CD4-positive, alpha-beta memory T cell (primary cell): Measurements from ENCODE around the gene ANO1. TPM values are rescaled to one million over a fixed set of nuclear protein-coding genes. Genes with fewer than 3 reads are reported as not detected.

Experiments
- CTCF ChIA-PET: fragments of 350-600 bp; sonication (Branson Sonifier 250); formaldehyde crosslinking; loops from one replicate; lab custom pipeline; 2021; ENCODE audit warnings: inconsistent platforms; ENCODE audit not compliant: partially characterized antibody; lab: Charles Lee
- POLR2A ChIA-PET: fragments of 350-600 bp; sonication (Branson Sonifier 250); formaldehyde crosslinking; loops from one replicate; lab custom pipeline; 2021; ENCODE audit not compliant: partially characterized antibody; lab: Charles Lee
- DNase-seq, 5 donors: peaks; one replicate each; pipeline versions ENCODE4 v3.0.0 to v3.0.0-alpha.2; 2020 to 2022; ENCODE audit warnings: mixed read lengths in 1 of 5
- H3K27ac ChIP-seq: one replicate; pipeline ENCODE4 v1.7.0; 2013; ENCODE audit warnings: low read depth, low read length
- H3K27me3 ChIP-seq: 2 replicates; pipeline ENCODE4 v1.7.0; 2013; ENCODE audit warnings: mild to moderate bottlenecking, low read length, moderate library complexity; ENCODE audit not compliant: insufficient read depth
- H3K36me3 ChIP-seq: 2 replicates; pipeline ENCODE4 v1.7.0; 2013; ENCODE audit warnings: mild to moderate bottlenecking, low read length, moderate library complexity; ENCODE audit not compliant: insufficient read depth
- H3K4me1 ChIP-seq: 2 replicates; pipeline ENCODE4 v1.7.0; 2013; ENCODE audit warnings: mild to moderate bottlenecking, low read length, moderate library complexity; ENCODE audit not compliant: insufficient read depth
- H3K4me3 ChIP-seq, 2 donors: one replicate each; pipeline ENCODE4 v1.7.0; 2013; ENCODE audit warnings: low read length in 2 of 2, mild to moderate bottlenecking in 1 of 2
- H3K9me3 ChIP-seq, 2 donors: one replicate each; pipeline ENCODE4 v1.7.0; 2013; ENCODE audit warnings: low read length in 2 of 2, control low read depth in 1 of 2; ENCODE audit not compliant: control insufficient read depth in 1 of 2
- H3K27ac Mint-ChIP-seq, 7 donors: one replicate each; pipeline ENCODE4 v1.8.0; 2020 to 2021; ENCODE audit warnings: mixed read lengths in 7 of 7, mild to moderate bottlenecking in 6 of 7, inconsistent platforms in 3 of 7, moderate library complexity in 3 of 7
- H3K27me3 Mint-ChIP-seq, 2 donors: one replicate each; pipeline ENCODE4 v1.8.0; 2020 to 2021; ENCODE audit warnings: mixed read lengths in 2 of 2
- H3K36me3 Mint-ChIP-seq, 2 donors: one replicate each; pipeline ENCODE4 v1.8.0; 2020 to 2021; ENCODE audit warnings: mixed read lengths in 2 of 2, inconsistent platforms in 1 of 2, mild to moderate bottlenecking in 1 of 2
- H3K4me1 Mint-ChIP-seq, 4 donors: one replicate each; pipeline ENCODE4 v1.8.0; 2020 to 2021; ENCODE audit warnings: mixed read lengths in 4 of 4, mild to moderate bottlenecking in 1 of 4
- H3K4me3 Mint-ChIP-seq, 8 donors: one replicate each; pipeline ENCODE4 v1.8.0; 2020 to 2021; ENCODE audit warnings: mixed read lengths in 8 of 8, mild to moderate bottlenecking in 7 of 8, moderate library complexity in 6 of 8, inconsistent platforms in 3 of 8
- H3K9me3 Mint-ChIP-seq, 8 donors: one replicate each; pipeline ENCODE4 v1.8.0; 2020 to 2021; ENCODE audit warnings: mixed read lengths in 8 of 8, mild to moderate bottlenecking in 5 of 8, inconsistent platforms in 3 of 8, moderate library complexity in 1 of 8
- intact Hi-C: fragments of 100-400 bp; cut with micrococcal nuclease; formaldehyde crosslinking; loops from one replicate; pipeline ENCODE4 v1.15.1; 2023
- polyA plus RNA-seq, 2 donors: library from polyadenylated mRNA; unstranded; fragments of 300-500 nt; fragmentation: Illumina TruSeq; gene quantifications; one replicate each; pipeline ENCODE4 v1.2.3, GENCODE V29; 2021
- total RNA-seq, 2 experiments: library from RNA; stranded (reverse); gene quantifications; one replicate each; pipeline ENCODE4 v1.2.3, GENCODE V29; 2021

ANO1 gene
- total and polyA plus RNA-seq, 4 experiments from 2014 or later = not detected

DNA sequence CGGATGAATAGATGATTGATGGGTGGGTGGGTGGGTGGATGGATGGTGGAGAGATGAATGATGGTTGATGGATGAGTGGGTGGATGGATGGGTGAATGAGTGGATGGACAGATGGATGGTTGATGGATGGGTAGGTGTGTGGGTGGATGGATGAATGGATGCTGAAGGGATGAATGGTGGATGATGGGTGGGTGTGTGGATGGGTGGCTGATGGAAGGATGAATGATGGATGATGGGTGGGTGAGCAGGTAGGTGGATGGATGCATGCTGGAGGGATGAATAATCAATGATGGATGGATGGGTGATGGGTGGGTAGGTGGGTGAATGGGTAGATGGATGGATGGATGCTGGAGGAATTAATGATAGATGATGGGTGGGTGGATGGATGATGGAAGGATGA, 40.5 kb downstream of the ANO1 start:
- intact Hi-C loops = no loop called here
- no peak for DNase-seq
- H3K36me3 Mint-ChIP-seq = no peaks in the 10 kb centered on the region
- POLR2A ChIA-PET = no interaction called here
- Histone ChIP-seq H3K9me3 (no peaks in the 10 kb centered on the region), H3K36me3 (no peaks in the 10 kb centered on the region), H3K27me3 (no peaks in the 10 kb centered on the region), H3K4me3 (no peak overlapping the region), H3K4me1 (no peaks in the 10 kb centered on the region), H3K27ac (no peak overlapping the region)
- H3K27me3 Mint-ChIP-seq = peaks cover 9 to 12% of the 10 kb centered on the region in 2 donors
- H3K27ac Mint-ChIP-seq = no peak overlapping the region
- no peaks in the 10 kb centered on the region for H3K4me1 Mint-ChIP-seq
- CTCF ChIA-PET = no interaction called here
- no peak overlapping the region for H3K4me3 Mint-ChIP-seq
- H3K9me3 Mint-ChIP-seq = peaks cover 0 to 7% (median 2%) of the 10 kb centered on the region in 8 donors

DNA sequence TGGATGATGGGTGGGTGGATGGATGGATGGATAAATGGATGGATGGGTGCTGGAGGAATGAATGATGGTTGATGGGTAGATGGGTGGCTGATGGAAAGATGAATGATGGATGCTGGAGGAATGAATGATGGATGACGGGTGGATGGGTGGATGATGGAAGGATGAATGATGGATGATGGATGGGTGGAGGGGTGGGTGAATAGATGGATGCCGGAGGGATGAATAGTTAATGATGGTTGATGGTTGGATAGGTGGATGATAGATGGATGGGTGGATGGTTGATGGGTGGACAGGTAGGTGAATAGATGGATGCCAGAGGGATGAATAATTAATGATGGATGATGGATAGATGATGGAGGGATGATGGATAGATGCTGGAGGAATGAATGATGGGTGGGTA, 41.4 kb downstream of the ANO1 start:
- peaks cover 0 to 7% (median 2%) of the 10 kb centered on the region in 8 donors for H3K9me3 Mint-ChIP-seq
- no peaks in the 10 kb centered on the region for H3K4me1 Mint-ChIP-seq
- intact Hi-C loops = no loop called here
- H3K27ac Mint-ChIP-seq = peak overlapping the region in 1 of 7 donors; percentile 31
- no peak overlapping the region for H3K4me3 Mint-ChIP-seq
- no peak for DNase-seq
- CTCF ChIA-PET = no interaction called here
- H3K36me3 Mint-ChIP-seq = no peaks in the 10 kb centered on the region
- Histone ChIP-seq H3K27me3 (no peaks in the 10 kb centered on the region), H3K4me3 (no peak overlapping the region), H3K27ac (no peak overlapping the region), H3K36me3 (no peaks in the 10 kb centered on the region), H3K4me1 (no peaks in the 10 kb centered on the region), H3K9me3 (no peaks in the 10 kb centered on the region)
- POLR2A ChIA-PET = no interaction called here
- H3K27me3 Mint-ChIP-seq = peaks cover 7 to 13% of the 10 kb centered on the region in 2 donors

DNA sequence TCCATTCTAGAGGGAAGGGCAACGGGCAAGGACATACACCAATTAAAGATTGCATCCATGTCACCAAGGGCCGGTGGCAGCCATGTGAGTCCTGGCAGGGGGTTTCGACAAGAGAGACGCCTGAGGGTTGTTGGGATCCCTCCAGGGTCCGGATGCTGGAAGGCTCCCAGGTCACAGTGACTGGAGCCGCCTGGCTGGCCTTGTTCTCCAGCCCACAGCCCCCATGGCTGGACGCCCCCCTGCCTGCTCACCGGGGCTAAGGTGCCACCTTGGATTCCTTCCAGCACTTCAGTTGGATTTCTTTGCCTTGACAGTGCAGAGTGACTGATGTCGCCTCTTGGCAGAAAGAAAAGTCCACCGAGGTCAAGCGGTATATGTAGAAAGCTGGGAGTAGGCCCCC, 42.6 kb downstream of the ANO1 start:
- no peaks in the 10 kb centered on the region for H3K27me3 ChIP-seq
- H3K4me1 ChIP-seq = no peaks in the 10 kb centered on the region
- Mint-ChIP-seq H3K4me1 (no peaks in the 10 kb centered on the region), H3K27ac (no peak overlapping the region), H3K36me3 (no peaks in the 10 kb centered on the region), H3K9me3 (peaks cover 0 to 7% (median 2%) of the 10 kb centered on the region in 8 donors), H3K4me3 (no peak overlapping the region), H3K27me3 (peaks cover 4 to 13% of the 10 kb centered on the region in 2 donors)
- H3K9me3 ChIP-seq = no peaks in the 10 kb centered on the region
- no peak for DNase-seq
- no peaks in the 10 kb centered on the region for H3K36me3 ChIP-seq
- H3K27ac ChIP-seq = no peak overlapping the region
- intact Hi-C loops = no loop called here
- CTCF ChIA-PET = no interaction called here
- POLR2A ChIA-PET = no interaction called here
- H3K4me3 ChIP-seq = no peak overlapping the region

- Mint-ChIP-seq H3K9me3 (peaks cover 0 to 7% (median 3%) of the 10 kb centered on the region in 8 donors), H3K27me3 (peaks cover 2 to 13% of the 10 kb centered on the region in 2 donors), H3K4me1 (no peaks in the 10 kb centered on the region), H3K4me3 (no peak overlapping the region), H3K27ac (no peak overlapping the region), H3K36me3 (no peaks in the 10 kb centered on the region)
- no peak for DNase-seq
- CTCF ChIA-PET = no interaction called here
- H3K4me3 ChIP-seq = no peak overlapping the region
- no peaks in the 10 kb centered on the region for H3K27me3 ChIP-seq
- no peak overlapping the region for H3K27ac ChIP-seq
- POLR2A ChIA-PET = no interaction called here
- intact Hi-C loops = no loop called here
- no peaks in the 10 kb centered on the region for H3K36me3 ChIP-seq
- H3K4me1 ChIP-seq = no peaks in the 10 kb centered on the region
- no peaks in the 10 kb centered on the region for H3K9me3 ChIP-seq
Measured at GRCh38 chr11:70122490-70123198, 44.5 kb downstream of the ANO1 start.

DNA sequence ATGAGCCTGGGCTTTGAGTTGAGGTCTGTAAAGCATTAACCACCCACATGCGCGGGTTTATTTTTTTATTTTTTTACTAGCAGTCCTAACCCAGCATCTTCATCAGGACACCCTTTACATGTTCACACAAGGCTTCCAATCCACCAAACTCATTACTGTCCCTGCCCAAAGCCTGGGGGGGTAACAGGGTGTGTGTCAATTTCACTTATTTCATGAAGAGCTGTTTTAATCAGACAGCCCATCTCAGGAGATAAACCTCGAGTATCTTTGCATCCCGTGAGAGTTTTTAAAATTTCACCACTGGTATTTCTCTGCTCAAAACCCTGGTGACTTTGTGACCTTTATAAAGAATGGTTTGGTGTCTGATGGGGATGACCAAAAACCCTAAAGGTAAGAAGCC, 45.6 kb downstream of the ANO1 start:
- intact Hi-C loops = no loop called here
- H3K4me1 Mint-ChIP-seq = peaks cover 0 to 1% (median 0%) of the 10 kb centered on the region in 4 donors
- no peaks in the 10 kb centered on the region for H3K27me3 ChIP-seq
- H3K9me3 Mint-ChIP-seq = peaks cover 0 to 5% (median under 1%) of the 10 kb centered on the region in 8 donors
- no peaks in the 10 kb centered on the region for H3K36me3 Mint-ChIP-seq
- no peak for DNase-seq
- H3K4me1 ChIP-seq = no peaks in the 10 kb centered on the region
- POLR2A ChIA-PET = no interaction called here
- no peak overlapping the region for H3K4me3 ChIP-seq
- no peak overlapping the region for H3K27ac ChIP-seq
- H3K36me3 ChIP-seq = no peaks in the 10 kb centered on the region
- no peak overlapping the region for H3K4me3 Mint-ChIP-seq
- peaks cover 2 to 11% of the 10 kb centered on the region in 2 donors for H3K27me3 Mint-ChIP-seq
- no peak overlapping the region for H3K27ac Mint-ChIP-seq
- no peaks in the 10 kb centered on the region for H3K9me3 ChIP-seq
- CTCF ChIA-PET = no interaction called here

GRCh38 chr11:70124321-70125000, 46.3 kb downstream of the ANO1 start:
- Mint-ChIP-seq H3K27me3 (peaks cover 2 to 6% of the 10 kb centered on the region in 2 donors), H3K4me1 (peaks cover 0 to 1% (median 0%) of the 10 kb centered on the region in 4 donors), H3K36me3 (no peaks in the 10 kb centered on the region), H3K27ac (no peak overlapping the region), H3K4me3 (no peak overlapping the region), H3K9me3 (peaks cover 0 to 5% (median under 1%) of the 10 kb centered on the region in 8 donors)
- Histone ChIP-seq H3K9me3 (no peaks in the 10 kb centered on the region), H3K27me3 (no peaks in the 10 kb centered on the region), H3K36me3 (no peaks in the 10 kb centered on the region), H3K4me3 (no peak overlapping the region), H3K27ac (no peak overlapping the region), H3K4me1 (no peaks in the 10 kb centered on the region)
- DNase-seq = no peak
- ChIA-PET CTCF (no interaction called here), POLR2A (no interaction called here)
- intact Hi-C loops = no loop called here

GRCh38 chr11:70126494-70126893, 48.4 kb downstream of the ANO1 start:
- no peaks in the 10 kb centered on the region for H3K36me3 Mint-ChIP-seq
- H3K27ac Mint-ChIP-seq = no peak overlapping the region
- H3K4me1 Mint-ChIP-seq = peaks cover 0 to 1% (median 0%) of the 10 kb centered on the region in 4 donors
- Histone ChIP-seq H3K27ac (no peak overlapping the region), H3K27me3 (no peaks in the 10 kb centered on the region), H3K36me3 (no peaks in the 10 kb centered on the region), H3K4me1 (no peaks in the 10 kb centered on the region), H3K9me3 (no peaks in the 10 kb centered on the region), H3K4me3 (no peak overlapping the region)
- H3K9me3 Mint-ChIP-seq = peaks cover 0 to 5% (median 0%) of the 10 kb centered on the region in 8 donors
- H3K4me3 Mint-ChIP-seq = no peak overlapping the region
- no peak for DNase-seq
- peaks cover 0 to 2% of the 10 kb centered on the region in 2 donors for H3K27me3 Mint-ChIP-seq
- ChIA-PET CTCF (no interaction called here), POLR2A (no interaction called here)
- intact Hi-C loops = no loop called here
